SU-DHL-6 (cell line): ENCODE results near the gene ALG5.

Source experiments
- EZH2phosphoT487 ChIP-seq: fragments of 200-600 bp; sonication (generic), shearing (Covaris generic); conservative IDR thresholded peaks from 2 replicates; pipeline ENCODE4 v1.6.1; 2018; ENCODE audit warnings: mild to moderate bottlenecking, antibody characterized with exemption, low read length, moderate library complexity, mixed read lengths
- TF ChIP-seq, protein P1 (sequence below): fragments of 200-600 bp; sonication (generic); IDR thresholded peaks from one replicate; pipeline ENCODE4 v1.5.1; 2017; ENCODE audit warnings: antibody characterized with exemption, mild to moderate bottlenecking, low read length, moderate library complexity; ENCODE audit not compliant: insufficient read depth, poor library complexity, severe bottlenecking

DNA sequence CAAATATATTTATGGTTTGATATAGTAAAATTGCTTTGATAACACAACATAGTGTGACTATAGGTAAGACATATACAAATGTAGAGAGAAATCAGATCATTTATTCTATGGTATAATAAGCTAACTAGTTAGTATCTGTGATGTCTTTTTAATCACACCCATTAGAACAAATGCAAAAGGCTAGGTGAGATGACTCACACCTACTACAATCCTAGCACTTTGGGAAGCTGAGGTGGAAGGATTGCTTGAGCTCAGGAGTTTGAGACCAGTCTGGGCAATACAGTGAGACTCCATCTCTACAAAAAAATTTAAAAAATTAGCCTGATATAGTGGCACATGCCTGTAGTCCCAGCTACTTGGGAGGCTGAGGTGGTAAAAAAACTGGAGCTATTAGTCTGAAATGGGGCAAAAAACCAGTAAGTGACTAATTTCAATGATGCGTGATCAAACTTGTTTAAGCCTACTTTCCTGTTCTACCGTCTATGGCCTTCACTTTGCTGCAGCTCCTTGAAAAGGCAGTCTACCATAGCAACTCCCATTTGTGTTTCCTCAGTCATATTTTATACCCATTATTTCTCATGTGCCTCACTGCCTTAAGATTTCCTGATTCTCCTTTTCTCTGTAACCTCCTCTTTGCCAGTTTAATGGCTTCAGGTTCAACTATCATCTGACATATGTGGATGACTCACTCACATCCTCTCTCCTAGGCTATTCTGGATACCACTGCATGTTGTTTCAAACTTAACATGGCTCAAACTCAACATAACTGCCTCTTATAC lies 12.5 kb downstream of the ALG5 start:
- TF ChIP-seq, protein P1, sequence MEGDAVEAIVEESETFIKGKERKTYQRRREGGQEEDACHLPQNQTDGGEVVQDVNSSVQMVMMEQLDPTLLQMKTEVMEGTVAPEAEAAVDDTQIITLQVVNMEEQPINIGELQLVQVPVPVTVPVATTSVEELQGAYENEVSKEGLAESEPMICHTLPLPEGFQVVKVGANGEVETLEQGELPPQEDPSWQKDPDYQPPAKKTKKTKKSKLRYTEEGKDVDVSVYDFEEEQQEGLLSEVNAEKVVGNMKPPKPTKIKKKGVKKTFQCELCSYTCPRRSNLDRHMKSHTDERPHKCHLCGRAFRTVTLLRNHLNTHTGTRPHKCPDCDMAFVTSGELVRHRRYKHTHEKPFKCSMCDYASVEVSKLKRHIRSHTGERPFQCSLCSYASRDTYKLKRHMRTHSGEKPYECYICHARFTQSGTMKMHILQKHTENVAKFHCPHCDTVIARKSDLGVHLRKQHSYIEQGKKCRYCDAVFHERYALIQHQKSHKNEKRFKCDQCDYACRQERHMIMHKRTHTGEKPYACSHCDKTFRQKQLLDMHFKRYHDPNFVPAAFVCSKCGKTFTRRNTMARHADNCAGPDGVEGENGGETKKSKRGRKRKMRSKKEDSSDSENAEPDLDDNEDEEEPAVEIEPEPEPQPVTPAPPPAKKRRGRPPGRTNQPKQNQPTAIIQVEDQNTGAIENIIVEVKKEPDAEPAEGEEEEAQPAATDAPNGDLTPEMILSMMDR = no peak
- TF ChIP-seq EZH2phosphoT487 = no peak
